Peyer's patch (tissue), 4 donors: Measurements from ENCODE around the gene ERC1.

Source experiments
- POLR2A ChIP-seq, 2 donors: fragments of 450-650 bp; IDR thresholded peaks; one replicate each; pipeline ENCODE4 v1.5.1; 2017; ENCODE audit warnings: antibody characterized with exemption in 2 of 2, mild to moderate bottlenecking in 2 of 2, moderate library complexity in 2 of 2
- TF ChIP-seq, protein P1 (sequence below), 6 experiments: fragments of 450-650 bp in 4 of 6; fragments of 200-600 bp in 2 of 6; sonication (generic) in 1 of 6; IDR thresholded peaks; one replicate each; pipeline ENCODE4 v1.5.1; 2017 to 2019; ENCODE audit warnings: antibody characterized with exemption in 6 of 6, mild to moderate bottlenecking in 3 of 6, moderate library complexity in 1 of 6

DNA sequence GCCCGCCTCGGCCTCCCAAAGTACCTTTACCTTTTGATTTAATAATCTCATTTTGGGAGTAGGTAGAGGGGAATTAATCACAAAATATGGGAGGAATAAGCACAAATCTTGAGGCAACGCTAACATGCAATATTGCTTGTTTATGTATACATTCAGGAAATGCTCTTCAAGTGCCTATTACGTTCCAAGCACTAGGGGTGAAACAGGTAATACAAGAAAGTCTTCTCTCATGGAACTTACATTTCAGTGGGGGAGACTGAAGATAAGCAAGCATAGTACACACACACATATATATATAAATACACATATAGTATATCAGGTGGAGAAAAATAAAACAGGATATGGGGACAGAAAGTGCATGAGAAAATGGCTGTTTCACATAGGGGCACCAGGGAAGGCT lies 19.0 kb upstream of the ERC1 start:
- TF ChIP-seq POLR2A (IDR thresholded peaks at IDR 0.05) = no peak
- TF ChIP-seq, protein P1, sequence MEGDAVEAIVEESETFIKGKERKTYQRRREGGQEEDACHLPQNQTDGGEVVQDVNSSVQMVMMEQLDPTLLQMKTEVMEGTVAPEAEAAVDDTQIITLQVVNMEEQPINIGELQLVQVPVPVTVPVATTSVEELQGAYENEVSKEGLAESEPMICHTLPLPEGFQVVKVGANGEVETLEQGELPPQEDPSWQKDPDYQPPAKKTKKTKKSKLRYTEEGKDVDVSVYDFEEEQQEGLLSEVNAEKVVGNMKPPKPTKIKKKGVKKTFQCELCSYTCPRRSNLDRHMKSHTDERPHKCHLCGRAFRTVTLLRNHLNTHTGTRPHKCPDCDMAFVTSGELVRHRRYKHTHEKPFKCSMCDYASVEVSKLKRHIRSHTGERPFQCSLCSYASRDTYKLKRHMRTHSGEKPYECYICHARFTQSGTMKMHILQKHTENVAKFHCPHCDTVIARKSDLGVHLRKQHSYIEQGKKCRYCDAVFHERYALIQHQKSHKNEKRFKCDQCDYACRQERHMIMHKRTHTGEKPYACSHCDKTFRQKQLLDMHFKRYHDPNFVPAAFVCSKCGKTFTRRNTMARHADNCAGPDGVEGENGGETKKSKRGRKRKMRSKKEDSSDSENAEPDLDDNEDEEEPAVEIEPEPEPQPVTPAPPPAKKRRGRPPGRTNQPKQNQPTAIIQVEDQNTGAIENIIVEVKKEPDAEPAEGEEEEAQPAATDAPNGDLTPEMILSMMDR (IDR thresholded peaks at IDR 0.05) = no peak
